HG03196 (cell line): ENCODE results near the gene NDUFAF8.
"Not testable (repeated sequence)": the region's sequence is repeated elsewhere in the genome, so short reads cannot be mapped to it uniquely, and the experiment has no call there.

Experiments
- ATAC-seq: cut with Tn5 transposase; IDR thresholded peaks from one replicate; pipeline ENCODE4 v1.9.1; 2021; ENCODE audit not compliant: unreplicated experiment

NDUFAF8 gene

GRCh38 chr17:81222906-81223761 is 16.0 kb upstream of the NDUFAF8 start, which contains the start of gene CEP131:
CEP131 (minus strand) TSS chr17:81222965; CDS start chr17:81220056, 2,909 bp downstream.
- peak; percentile 91 for ATAC-seq

GRCh38 chr17:81223762-81224130 is 15.4 kb upstream of the NDUFAF8 start:
- ATAC-seq: no peak

- ATAC-seq: not testable (repeated sequence)
These were observed 11.5 kb upstream of the NDUFAF8 start for GRCh38 chr17:81227630-81228029.

- no peak for ATAC-seq
These were observed 10.7 kb upstream of the NDUFAF8 start for GRCh38 chr17:81228420-81228819.

- ATAC-seq: no peak
These were observed 10.1 kb upstream of the NDUFAF8 start for GRCh38 chr17:81228834-81229665.

GRCh38 chr17:81229666-81229920 is 9.5 kb upstream of the NDUFAF8 start:
- ATAC-seq: no peak

- no peak for ATAC-seq
These were observed 8.9 kb upstream of the NDUFAF8 start for GRCh38 chr17:81230043-81230820.

- ATAC-seq: no peak
These were observed 7.9 kb upstream of the NDUFAF8 start for GRCh38 chr17:81231121-81231645.

GRCh38 chr17:81231766-81232581 is 7.1 kb upstream of the NDUFAF8 start:
- ATAC-seq: no peak

GRCh38 chr17:81232616-81233241 is 6.4 kb upstream of the NDUFAF8 start:
- no peak for ATAC-seq

- ATAC-seq: no peak
These were observed 5.8 kb upstream of the NDUFAF8 start for GRCh38 chr17:81233316-81233715.

GRCh38 chr17:81233811-81234505 is 5.2 kb upstream of the NDUFAF8 start:
- no peak for ATAC-seq

GRCh38 chr17:81234506-81234855 is 4.6 kb upstream of the NDUFAF8 start:
- no peak for ATAC-seq

- ATAC-seq: no peak
These were observed 3.9 kb upstream of the NDUFAF8 start for GRCh38 chr17:81234940-81235821.

- ATAC-seq: no peak
These were observed 3.0 kb upstream of the NDUFAF8 start for GRCh38 chr17:81235822-81236740.

- ATAC-seq: no peak
These were observed 2.3 kb upstream of the NDUFAF8 start for GRCh38 chr17:81236784-81237183.
